Globus pallidus (tissue), 1 donor: ENCODE data around the gene DMRT2.

ENCODE experiments used
- DNase-seq: peaks from one replicate; pipeline ENCODE4 v3.0.0-alpha.2; 2015; ENCODE audit warnings: low spot score

DMRT2 gene

GRCh38 chr9:1094749-1095148 lies 44.6 kb downstream of the DMRT2 start:
- no peak for DNase-seq

GRCh38 chr9:1096155-1096964 lies 46.2 kb downstream of the DMRT2 start:
- no peak for DNase-seq

- no peak for DNase-seq
Measured at GRCh38 chr9:1098551-1098950, 48.4 kb downstream of the DMRT2 start.

GRCh38 chr9:1100201-1100600 lies 50.0 kb downstream of the DMRT2 start:
- DNase-seq, result no peak

- DNase-seq, result peak; percentile 64
Measured at GRCh38 chr9:1100945-1101344, 50.8 kb downstream of the DMRT2 start.

- DNase-seq, result no peak
Measured at GRCh38 chr9:1101846-1102641, 51.9 kb downstream of the DMRT2 start.

- no peak for DNase-seq
Measured at GRCh38 chr9:1102642-1102970, 52.4 kb downstream of the DMRT2 start.
